Epidermal melanocyte (primary cell): ENCODE results near the gene RPRD2.
"Not testable (repeated sequence)": the region's sequence is repeated elsewhere in the genome, so short reads cannot be mapped to it uniquely, and the experiment has no call there.

Experiments used
- DNase-seq: peaks from one replicate; pipeline ENCODE4 v3.0.0; 2011; ENCODE audit warnings: low spot score; ENCODE audit not compliant: insufficient read length

Gene RPRD2

DNA sequence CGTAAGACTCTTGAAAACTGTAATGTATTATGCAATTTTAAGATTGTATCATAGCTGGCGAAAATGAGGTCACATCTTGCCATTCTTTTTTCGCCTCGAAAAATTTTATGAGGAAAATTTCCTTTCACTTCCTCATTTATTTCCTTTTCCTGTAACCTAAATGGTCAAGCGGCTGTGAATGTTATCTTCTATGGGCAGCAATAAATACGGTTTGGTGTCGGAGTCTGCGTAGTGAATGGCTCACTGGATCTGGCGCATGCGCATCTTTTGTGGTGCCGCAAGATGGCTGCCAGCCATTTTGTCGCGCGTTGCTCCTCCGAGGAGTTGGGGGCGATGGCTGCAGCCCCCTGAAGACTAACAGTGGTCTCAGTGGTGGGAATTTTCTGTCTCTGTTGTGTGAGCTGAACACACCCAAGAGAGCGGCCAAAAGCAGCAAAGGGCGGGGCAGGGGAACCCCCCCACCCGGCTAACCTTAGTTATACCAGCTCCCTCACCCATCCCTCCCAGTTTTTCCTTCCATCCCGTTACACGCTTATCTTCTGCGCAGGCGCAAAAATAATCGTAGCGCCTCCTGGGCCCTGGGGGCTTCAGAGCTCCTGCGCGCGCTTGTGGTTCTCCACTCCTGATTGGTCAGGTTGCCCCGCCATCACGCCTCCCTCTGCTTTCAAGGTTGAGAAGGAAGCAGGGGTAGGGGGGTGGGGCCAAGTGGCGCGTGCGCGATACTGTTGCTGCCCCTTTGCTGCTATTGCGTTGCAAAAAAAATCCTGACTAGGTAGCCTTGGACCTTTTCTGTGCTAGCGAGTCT, at the start of gene RPRD2:
Gene RPRD2, plus strand, starts transcription at position 722 of the 805 bp plus-strand sequence. CDS start 568 bp downstream, outside the sequence.
- peak; percentile 91 for DNase-seq

DNA sequence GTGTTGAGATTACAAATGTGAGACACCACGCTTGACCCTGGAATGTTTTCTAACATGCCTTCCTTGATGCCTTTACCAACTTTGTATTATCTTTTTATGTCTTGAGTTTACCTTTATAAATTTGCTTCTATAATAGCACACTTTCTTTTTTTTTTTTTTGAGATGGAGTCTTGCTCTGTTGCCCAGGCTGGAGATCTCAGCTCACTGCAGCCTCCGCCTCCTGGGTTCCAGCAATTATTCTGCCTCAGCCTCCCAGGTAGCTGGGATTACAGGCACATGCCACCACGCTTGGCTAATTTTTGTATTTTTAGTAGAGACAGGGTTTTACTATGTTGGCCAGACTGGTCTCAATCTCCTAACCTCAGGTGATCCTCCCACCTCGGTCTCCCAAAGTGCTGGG, 49.3 kb upstream of the RPRD2 start:
- not testable (repeated sequence) for DNase-seq

DNA sequence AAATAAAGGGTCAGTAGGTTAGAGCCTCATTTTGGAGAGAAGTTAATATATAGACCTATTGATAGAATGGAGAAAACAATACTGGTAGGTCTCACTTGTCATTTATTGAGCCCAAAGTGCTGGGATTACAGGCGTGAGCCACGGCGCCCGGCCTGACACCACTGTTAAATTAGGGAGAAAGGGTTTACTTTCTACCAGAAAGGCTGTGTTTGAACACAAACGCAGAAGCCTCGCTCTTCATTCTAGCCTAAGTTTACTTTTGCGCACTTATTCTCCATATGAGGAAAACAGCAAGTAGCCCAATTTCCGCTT, 43.3 kb upstream of the RPRD2 start:
- DNase-seq, result no peak

DNA sequence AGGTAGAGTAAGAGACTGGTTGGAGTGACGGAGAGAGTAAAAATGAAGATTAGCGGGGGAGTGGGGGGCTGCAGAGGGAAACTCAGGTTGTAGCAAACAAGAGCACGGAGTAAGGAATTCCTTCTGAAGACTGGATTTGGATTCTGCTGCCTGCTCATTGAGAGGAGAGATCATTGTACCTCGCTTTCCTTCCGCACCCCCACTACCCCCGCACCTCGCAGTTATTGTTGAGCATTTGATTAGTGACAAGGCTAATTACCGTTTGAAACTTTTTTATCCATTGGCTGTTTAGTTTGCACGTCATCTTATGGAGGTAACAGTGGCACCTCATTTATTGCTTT, 42.2 kb upstream of the RPRD2 start:
- DNase-seq, result no peak

DNA sequence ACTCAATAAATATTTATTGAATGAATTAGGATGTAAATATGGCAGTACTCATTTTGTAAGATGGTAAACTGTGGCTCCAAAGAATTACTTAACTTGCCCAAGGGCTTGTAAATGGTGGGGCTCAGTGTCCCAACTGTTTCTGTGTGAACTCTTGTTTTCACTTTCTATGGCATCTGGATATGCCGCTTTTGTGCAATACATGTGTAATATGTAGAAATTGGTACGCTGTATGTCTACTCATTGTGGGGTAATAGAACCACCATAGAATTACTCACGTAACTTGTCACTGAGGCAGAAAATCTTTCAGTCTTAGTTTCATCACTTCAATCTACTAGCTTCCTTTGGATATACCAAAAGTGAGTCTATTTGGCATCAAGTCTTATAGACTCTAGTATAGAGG, 41.6 kb upstream of the RPRD2 start:
- no peak for DNase-seq

DNA sequence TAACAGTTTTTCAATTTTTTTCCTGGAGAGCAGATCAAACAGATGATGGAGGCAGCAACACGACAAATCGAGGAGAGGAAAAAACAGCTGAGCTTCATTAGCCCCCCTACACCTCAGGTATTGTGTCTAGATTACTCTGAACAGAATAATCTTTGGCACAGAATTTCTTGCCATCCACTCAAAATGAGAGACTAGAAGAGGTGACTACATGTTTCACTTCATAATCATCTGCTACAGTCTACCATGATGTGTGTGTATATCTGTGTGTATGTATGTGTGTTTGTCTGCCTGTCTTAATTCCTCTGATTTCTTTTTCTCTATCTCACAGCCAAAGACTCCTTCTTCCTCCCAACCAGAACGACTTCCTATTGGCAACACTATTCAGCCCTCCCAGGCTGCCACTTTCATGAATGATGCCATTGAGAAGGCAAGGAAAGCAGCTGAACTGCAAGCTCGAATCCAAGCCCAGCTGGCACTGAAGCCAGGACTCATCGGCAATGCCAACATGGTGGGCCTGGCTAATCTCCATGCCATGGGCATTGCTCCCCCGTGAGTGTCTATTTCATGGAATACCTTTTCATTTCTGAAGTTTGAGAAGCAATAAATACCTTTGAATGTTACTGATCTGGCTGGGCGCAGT, 31.2 kb upstream of the RPRD2 start:
- no peak for DNase-seq

DNA sequence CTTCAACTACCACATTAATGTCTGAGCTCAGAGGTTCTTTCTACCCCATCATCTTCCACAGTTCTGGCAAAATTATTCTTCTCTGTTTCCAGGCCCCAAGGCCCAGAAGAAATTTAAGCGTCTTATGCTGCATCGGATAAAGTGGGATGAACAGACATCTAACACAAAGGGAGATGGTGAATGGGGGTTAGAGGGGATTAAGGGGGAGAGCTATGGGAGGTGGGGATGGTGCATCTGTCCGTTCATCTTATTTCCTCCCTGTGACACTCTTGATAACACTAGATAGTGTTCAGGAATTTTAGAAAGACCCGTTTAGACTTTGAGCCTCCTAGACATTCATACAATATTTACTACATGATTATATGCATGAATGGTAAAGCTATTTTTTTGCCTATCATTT, 17.6 kb upstream of the RPRD2 start:
- no peak for DNase-seq

DNA sequence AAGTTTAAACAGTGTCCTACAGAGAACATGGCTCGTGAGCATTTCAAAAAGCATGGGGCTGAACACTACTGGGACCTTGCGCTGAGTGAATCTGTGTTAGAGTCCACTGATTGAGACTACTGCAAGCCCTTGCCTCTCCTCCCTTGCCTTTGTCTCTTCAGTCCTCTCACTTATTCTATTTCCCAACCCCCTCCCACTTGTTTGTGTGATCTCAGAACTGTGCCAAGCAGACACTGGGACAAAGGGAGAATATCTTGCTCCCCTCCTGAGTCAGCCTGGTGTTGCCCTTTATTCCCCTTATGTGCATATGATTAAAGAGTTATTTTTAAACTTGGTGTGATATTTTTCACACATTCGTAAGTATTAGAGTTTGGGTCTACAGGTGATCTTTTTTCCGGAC, 11.1 kb upstream of the RPRD2 start:
- no peak for DNase-seq

DNA sequence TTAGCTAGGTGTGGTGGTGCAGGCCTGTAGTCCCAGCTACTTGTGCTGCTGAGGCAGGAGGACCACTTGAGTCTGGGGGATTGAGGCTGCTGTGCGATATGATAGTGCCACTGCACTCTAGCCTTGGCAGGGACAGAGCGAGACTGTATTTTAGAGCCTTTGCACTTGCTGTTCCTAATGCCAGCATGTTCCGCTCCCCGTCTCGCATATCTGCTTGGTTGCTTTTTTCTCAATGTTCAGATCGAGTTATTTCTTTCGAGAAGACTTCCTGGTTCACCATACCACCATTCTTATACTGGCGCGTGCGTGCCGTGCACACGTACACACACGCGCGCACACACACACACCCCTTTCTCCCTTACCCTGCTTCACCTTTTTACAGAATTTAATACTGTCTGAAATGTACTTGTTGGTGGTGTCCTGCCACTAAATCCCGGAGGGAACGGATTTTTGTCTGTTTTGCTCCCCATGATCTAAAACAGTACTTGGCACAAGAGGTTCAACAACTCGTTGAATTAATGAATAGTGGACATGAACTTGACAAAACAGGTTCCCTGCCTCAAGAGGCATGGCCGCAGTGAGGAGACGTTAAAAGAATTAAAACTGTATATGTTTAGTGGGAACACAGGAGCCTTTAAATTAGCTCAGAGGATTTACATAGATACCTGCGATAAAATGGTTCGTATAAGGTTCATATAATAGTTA, 1.1 kb upstream of the RPRD2 start:
- no peak for DNase-seq

DNA sequence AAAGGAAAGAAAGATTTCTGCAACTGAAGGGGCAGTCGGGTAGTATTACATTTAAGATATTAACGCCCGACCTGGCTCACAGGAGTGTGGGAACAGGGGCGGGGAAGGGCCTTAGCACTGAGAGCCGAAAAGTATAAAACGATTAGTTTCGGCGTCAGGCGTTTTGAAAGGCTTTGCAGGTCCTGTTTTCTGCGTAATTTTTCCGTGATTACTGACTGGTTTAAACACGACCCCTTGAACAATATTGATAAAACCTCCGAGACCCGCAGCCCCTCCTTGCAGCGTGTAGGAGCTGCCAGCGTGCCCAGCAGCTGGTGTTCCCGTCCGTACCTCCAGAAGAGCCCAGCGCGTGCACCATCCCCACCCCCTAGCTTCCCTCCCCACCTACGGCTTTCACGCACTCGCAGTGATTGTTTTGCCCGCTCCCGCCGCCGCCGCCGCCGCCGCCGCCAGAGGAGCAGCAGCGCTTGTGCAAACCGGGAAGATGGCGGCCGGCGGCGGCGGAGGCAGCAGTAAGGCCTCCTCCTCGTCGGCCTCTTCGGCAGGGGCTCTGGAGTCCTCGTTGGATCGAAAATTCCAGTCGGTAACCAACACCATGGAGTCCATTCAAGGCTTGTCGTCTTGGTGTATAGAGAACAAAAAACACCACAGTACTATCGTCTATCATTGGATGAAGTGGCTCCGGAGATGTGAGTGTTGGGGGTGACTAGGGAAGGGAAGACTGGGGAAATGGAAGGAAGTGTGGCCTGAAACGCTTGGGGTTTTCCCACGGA, 470 bp downstream of the RPRD2 start:
- DNase-seq, result no peak

DNA sequence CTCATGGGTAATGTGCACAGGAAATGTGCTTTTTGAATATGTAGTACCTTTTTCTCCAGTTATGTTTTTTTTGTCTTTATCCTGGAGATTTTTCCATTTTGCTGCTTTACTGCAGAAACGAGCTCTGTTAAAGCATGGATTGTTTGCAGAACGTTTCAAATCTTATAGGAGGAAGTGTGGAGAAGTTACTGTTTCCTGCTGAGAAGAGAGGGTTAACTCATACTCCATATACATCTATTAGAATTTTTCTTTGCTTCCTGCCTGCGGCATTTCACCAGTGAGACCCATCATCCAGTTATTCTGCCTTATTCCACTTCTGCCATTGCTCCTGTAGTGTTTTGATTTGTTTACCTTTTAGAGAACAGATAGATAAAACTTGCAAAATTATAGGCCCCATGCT, 2.0 kb downstream of the RPRD2 start:
- no peak for DNase-seq

DNA sequence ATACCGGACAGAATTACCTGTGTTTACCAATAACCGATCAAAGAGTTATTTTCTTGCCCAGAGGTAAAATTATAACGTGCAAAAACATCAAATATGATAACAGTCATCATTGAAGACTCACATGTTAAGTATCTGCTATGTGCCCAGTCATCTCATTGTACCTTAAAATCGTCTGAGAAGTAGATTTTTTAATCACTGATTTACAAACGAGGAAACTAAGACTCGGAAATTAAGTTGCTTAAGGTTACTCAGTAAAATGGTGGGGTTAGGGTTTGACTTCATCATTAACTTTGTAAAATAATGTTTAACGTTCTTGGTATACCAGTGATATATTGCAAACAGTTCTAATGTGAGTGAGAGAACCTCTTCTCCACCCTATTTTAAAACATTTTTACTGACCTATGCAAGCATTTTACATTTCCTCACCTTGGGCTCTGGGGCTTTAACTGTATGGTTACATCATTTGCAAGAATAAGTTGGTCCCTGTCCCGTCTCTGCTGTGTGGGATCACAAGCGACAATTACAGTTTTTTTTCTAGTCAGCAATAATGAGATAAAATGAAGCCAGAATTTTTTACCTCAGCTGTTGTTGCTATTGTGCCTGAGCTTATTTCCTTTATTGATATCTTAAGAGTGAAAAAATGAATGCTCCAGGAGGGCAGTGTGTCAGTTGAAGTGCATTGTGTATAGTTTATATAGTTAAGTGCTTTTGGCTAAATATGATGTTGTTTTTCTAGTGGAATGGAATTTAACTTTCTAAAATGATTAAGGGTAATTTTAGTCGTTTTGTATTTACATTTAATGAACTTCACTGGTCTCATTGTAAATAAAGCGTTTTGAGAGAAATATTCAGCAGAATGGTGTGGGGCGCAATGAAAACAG, 2.7 kb downstream of the RPRD2 start:
- DNase-seq, result no peak

DNA sequence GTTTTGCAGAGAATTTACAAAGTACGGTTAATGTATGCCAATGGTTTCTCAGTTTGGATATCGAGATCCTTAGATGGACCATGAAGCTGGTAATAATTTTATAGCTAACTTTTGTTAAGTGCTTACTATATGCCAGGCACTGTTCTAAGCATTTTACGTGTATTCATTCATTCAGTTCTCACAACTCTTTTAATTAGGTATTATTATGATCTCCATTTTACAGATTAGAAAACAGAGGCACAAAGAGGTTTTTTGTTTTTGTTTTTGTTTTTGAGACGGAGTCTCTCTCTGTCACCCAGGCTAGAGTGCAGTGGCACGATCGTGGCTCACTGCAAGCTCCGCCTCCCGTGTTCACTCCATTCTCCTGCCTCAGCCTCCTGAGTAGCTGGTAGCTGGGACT, 7.2 kb downstream of the RPRD2 start:
- no peak for DNase-seq

DNA sequence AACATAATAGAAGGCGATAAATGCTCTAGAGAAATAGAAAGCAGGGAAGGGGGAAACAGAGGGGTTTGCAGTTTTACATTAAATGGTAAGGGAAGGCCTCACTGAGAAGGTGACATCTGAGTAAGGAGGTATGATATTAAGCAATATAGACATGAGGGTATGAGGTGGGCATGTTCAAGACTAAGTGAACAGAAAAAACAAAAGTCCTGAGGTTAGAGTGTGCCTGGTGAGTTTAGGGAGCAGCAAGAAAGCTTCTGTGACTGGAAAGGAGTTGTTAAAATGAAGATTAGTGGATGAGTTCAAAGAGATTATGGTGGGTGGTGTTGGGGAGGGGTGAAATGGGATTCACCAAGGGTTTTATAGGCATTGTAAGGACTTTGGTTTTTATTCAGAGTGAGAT, 8.6 kb downstream of the RPRD2 start:
- DNase-seq, result no peak

DNA sequence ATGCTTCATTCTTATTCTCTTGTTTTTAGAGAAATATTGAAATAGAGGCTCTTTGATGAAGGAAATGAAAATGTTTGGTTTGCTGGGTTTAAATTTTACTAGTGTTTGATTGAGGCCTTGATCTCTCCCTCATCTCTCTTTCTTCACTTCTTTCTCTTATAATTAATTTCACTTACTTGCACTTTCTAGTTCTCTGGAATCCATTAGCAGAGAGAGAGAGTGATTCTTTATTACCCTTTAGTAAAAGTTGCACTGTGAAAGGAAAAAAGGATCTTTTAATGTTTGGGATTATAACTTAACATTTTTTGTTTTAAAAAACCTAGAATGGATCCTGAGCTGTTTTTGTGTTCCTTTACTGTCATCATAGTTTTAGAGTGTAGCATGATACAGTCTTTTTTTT, 12.2 kb downstream of the RPRD2 start:
- no peak for DNase-seq

DNA sequence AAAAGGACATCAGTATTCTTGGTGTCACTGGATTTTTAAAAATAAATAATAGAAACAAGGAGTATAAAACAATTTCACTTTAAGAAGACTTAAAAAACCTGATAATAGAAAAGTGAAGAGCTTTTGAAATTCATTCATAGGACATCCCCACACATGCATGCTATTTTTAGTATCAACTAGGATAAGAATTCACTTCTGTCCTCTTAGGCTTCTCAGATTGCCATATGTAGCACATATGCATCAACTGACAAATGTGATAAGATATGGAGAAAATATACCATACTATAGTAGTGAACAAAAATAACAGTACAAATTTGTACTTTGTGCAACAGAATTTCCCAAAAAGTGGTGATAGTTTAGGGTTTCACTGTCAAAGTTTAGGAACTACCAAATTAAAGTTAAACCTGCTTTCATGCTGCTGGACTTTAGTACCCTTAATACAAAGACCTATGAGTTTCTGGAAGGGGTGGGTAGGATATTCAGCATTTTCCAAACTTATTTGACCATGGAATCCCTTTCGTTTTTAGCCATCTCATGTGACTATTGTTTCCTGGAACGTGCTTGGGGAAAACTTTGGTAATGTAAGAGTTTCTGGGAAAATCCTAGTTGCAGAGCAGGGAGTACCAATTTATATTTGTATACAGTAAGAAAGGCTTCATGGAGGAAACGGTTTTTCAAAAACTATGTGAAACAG, 19.8 kb downstream of the RPRD2 start:
- DNase-seq, result no peak

DNA sequence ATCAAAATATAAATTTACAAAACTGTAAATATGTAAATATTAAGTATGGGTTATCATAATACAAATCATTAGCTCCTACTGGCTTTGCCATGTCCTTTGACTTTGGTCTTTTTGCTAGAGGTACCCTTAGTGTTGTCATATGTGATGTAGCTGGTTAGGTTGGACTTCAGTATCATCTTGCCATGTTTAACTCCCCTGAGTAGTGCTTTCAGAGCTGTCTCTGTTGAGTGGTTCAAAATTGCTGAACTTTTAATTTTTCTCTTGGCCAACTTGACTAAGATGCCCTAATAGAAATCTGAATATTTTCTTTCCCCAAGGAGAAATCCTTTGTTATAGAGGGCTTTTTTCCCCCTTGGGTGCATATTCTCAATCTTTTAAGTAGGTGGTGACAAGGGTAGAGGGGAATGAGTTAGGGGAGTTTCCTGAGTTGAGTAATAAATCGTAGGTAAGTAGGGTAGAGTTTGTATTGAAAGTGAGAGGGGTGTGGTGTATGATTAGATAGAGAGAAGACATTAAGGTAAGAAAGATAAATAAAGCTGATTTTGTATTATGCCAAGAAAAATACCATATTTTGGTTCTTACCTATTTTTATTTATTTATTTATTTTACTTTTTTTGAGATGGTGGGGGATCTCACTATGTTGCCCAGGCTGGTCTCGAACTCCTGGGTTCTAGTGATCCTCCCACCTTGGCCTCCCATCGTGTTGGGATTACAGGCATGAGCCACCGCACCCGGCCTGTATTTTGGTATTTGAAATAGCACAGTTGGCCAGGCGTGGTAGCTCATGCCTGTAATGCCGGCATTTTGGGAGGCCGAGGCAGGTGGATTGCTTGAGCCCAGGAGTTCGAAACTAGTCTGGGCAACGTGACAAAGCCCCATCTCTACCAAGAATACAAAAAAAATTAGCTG, 21.8 kb downstream of the RPRD2 start:
- DNase-seq, result no peak

DNA sequence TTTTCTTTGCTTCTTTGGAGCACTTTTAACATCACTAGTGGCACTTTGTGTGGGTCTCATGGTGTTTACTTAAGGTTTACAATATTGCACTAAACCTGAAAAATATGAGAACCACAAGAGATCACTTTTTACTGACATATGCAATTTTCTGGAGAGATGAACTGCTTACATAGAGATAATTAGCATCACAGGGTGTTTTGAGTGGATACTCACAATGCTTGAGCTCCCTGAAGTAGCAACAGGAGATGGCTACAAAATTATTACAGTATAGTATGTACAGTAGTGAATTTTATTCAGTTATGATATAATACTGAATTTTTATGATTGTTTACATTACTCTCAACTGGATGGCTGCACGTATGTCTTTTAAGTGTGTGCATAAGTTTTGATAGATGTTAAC, 22.6 kb downstream of the RPRD2 start:
- no peak for DNase-seq

DNA sequence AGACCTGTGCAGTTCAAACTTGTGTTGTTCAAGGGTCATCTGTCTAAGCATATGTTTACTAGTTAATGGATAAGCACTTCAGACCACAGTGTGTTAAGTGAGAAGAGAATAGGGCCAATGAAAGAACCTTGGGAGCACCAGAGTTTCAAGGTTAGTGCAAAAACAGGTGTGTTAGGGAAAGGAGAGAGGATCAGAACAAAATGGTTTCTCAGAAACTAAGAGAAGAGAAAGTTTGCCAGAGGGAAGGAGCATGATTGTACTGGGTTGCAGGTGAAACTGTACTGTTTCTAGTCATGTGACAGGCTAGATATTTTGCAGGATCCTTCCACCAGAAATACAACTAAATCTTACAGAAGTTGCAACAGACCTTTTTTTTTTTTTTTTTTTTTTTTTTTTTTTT, 23.3 kb downstream of the RPRD2 start:
- DNase-seq, result no peak
